Stimulated activated naive CD8-positive, alpha-beta T cell treated with anti-CD3 and anti-CD28 coated beads, Interleukin-15, Interleukin-2, amounts not matched to agents 100 U/mL and 50 U/mL, for 24 hours (primary cell): ENCODE measurements around the gene PHGDH.

Experiments used
- ATAC-seq: fragments of 150-1000 bp; cut with Tn5 transposase; one replicate; pipeline ENCODE4 v1.10.0; 2021
- DNase-seq: peaks from one replicate; pipeline ENCODE4 v3.0.0; 2021

The PHGDH gene

DNA sequence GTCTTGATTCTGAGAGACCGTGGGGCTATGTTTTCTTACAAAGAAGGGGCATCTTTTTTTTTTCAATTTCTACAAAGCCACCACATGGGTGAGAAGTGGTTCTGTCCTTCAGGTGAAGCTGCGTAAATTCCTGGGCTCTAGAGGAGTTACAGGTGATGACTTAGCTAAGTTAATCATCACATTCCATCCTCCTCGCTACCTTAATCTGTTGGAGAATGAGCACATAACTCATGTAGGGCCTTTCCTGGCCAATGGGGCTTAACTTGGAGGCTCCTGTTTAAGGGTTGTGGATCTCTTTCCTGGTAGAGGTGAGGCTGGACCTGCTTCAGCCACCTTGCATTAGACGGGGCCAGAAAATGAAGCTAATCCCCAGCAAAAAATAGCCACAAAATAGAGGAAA lies 79.6 kb downstream of the PHGDH start:
- DNase-seq = no peak

More for the DNA sequence above, 79.6 kb downstream of the PHGDH start:
- ATAC-seq = no peak
